Caco-2 (cell line): Measurements from ENCODE around the gene ADGRL3. TPM values are rescaled to one million over a fixed set of nuclear protein-coding genes. Genes with fewer than 3 reads are reported as not detected.

Source experiments
- BruUV-seq: library from RNA; stranded (reverse); fragments of 400-500 nt; replicated peaks from 2 replicates; lab custom pipeline; 2021; lab: Mats Ljungman, UMichigan
- CTCF ChIA-PET: fragments of 300-600 bp; sonication (Branson Sonifier 250); formaldehyde crosslinking; loops from one replicate; lab custom pipeline; 2022; ENCODE audit warnings: antibody characterized with exemption; lab: Charles Lee
- POLR2A ChIA-PET: fragments of 300-600 bp; sonication (Branson Sonifier 250); formaldehyde crosslinking; loops from one replicate; lab custom pipeline; 2022; ENCODE audit warnings: antibody characterized with exemption; lab: Charles Lee
- DNase-seq, 2 experiments: peaks; one replicate each; pipeline versions ENCODE4 v3.0.0 to v3.0.0-alpha.2; 2020 to 2022
- H3K27me3 ChIP-seq: replicated peaks from 2 replicates; pipeline ENCODE4 v1.6.0; 2011; ENCODE audit warnings: low read length; ENCODE audit not compliant: control insufficient read depth, insufficient read depth
- H3K36me3 ChIP-seq: 2 replicates; pipeline ENCODE4 v1.5.1; 2011; ENCODE audit warnings: low read length; ENCODE audit not compliant: control insufficient read depth, insufficient read depth
- H3K4me1 ChIP-seq: fragments of 250-450 bp; sonication (Bioruptor Pico); 2 replicates; pipeline ENCODE4 v1.5.1; 2020; ENCODE audit warnings: mild to moderate bottlenecking
- H3K4me3 ChIP-seq: 2 replicates; pipeline ENCODE4 v1.5.1; 2011; ENCODE audit warnings: low read depth, mild to moderate bottlenecking, control low read depth, low read length
- H3K9me3 ChIP-seq: fragments of 250-450 bp; sonication (Bioruptor Pico); 2 replicates; pipeline ENCODE4 v1.5.1; 2020; ENCODE audit warnings: mild to moderate bottlenecking, moderate library complexity
- H3K27ac Mint-ChIP-seq: one replicate; pipeline ENCODE4 v1.8.0; 2022; ENCODE audit warnings: mixed read lengths; ENCODE audit not compliant: unreplicated experiment
- H3K27me3 Mint-ChIP-seq: one replicate; pipeline ENCODE4 v1.8.0; 2022; ENCODE audit warnings: mixed read lengths; ENCODE audit not compliant: insufficient read depth, unreplicated experiment
- H3K36me3 Mint-ChIP-seq: one replicate; pipeline ENCODE4 v1.8.0; 2022; ENCODE audit warnings: mild to moderate bottlenecking, mixed read lengths; ENCODE audit not compliant: insufficient read depth, unreplicated experiment
- H3K4me1 Mint-ChIP-seq: one replicate; pipeline ENCODE4 v1.8.0; 2022; ENCODE audit warnings: low read depth, mixed read lengths; ENCODE audit not compliant: unreplicated experiment
- H3K4me3 Mint-ChIP-seq: one replicate; pipeline ENCODE4 v1.8.0; 2022; ENCODE audit warnings: mild to moderate bottlenecking, moderate library complexity, mixed read lengths; ENCODE audit not compliant: unreplicated experiment
- H3K9me3 Mint-ChIP-seq: one replicate; pipeline ENCODE4 v1.8.0; 2022; ENCODE audit warnings: mixed read lengths; ENCODE audit not compliant: unreplicated experiment
- CTCF ChIP-seq, 2 experiments: fragments of 200-600 bp in 1 of 2; IDR thresholded peaks; 1 replicate in 1 of 2; 2 replicates in 1 of 2; pipeline versions ENCODE4 v1.5.1 to v1.8.0; 2011 to 2022; ENCODE audit warnings: antibody characterized with exemption in 1 of 2, control low read depth in 1 of 2, inconsistent platforms in 1 of 2, low read depth in 1 of 2, low read length in 1 of 2, mild to moderate bottlenecking in 1 of 2, moderate library complexity in 1 of 2; ENCODE audit not compliant: insufficient read depth in 1 of 2, severe bottlenecking in 1 of 2, unreplicated experiment in 1 of 2
- intact Hi-C: fragments of 100-400 bp; cut with micrococcal nuclease; formaldehyde crosslinking; loops from one replicate; pipeline ENCODE4 v1.10.0; 2022; ENCODE audit not compliant: unreplicated experiment
- total RNA-seq: library from RNA; stranded (reverse); gene quantifications from 2 replicates; pipeline ENCODE4 v1.2.3, GENCODE V29; 2022

ADGRL3 gene
- total RNA-seq, 1 experiment from 2014 or later: 1.5 TPM

GRCh38 chr4:61406677-61407076 lies 206.6 kb downstream of the ADGRL3 start:
- CTCF ChIA-PET: no interaction called here
- no peaks in the 10 kb centered on the region for H3K4me1 Mint-ChIP-seq
- H3K4me3 ChIP-seq: no peak overlapping the region
- H3K4me1 ChIP-seq: no peaks in the 10 kb centered on the region
- no peak for DNase-seq
- no peak for TF ChIP-seq CTCF (IDR thresholded peaks at IDR 0.05; ENCODE audit: insufficient read depth in 1 of 2, low read depth in 1 of 2, low read length in 1 of 2, severe bottlenecking in 1 of 2, unreplicated experiment in 1 of 2)
- H3K36me3 ChIP-seq: no peaks in the 10 kb centered on the region
- H3K9me3 Mint-ChIP-seq: no peaks in the 10 kb centered on the region
- no TSS peak for BruUV-seq
- H3K27ac Mint-ChIP-seq: no peak overlapping the region
- no peaks in the 10 kb centered on the region for H3K27me3 Mint-ChIP-seq
- H3K9me3 ChIP-seq: no peaks in the 10 kb centered on the region
- H3K36me3 Mint-ChIP-seq: no peaks in the 10 kb centered on the region
- H3K4me3 Mint-ChIP-seq: no peak overlapping the region
- intact Hi-C loops: no loop called here
- POLR2A ChIA-PET: no interaction called here
- no peaks in the 10 kb centered on the region for H3K27me3 ChIP-seq

GRCh38 chr4:61407642-61408618 lies 207.8 kb downstream of the ADGRL3 start:
- no TSS peak for BruUV-seq
- Mint-ChIP-seq H3K27me3 (no peaks in the 10 kb centered on the region), H3K36me3 (no peaks in the 10 kb centered on the region), H3K27ac (no peak overlapping the region), H3K9me3 (no peaks in the 10 kb centered on the region), H3K4me3 (no peak overlapping the region), H3K4me1 (no peaks in the 10 kb centered on the region)
- no peaks in the 10 kb centered on the region for H3K4me1 ChIP-seq
- H3K9me3 ChIP-seq: no peaks in the 10 kb centered on the region
- H3K36me3 ChIP-seq: no peaks in the 10 kb centered on the region
- no peak for DNase-seq
- no peaks in the 10 kb centered on the region for H3K27me3 ChIP-seq
- TF ChIP-seq CTCF (IDR thresholded peaks at IDR 0.05; ENCODE audit: insufficient read depth in 1 of 2, low read depth in 1 of 2, low read length in 1 of 2, severe bottlenecking in 1 of 2, unreplicated experiment in 1 of 2): no peak
- intact Hi-C loops: no loop called here
- ChIA-PET CTCF (no interaction called here), POLR2A (no interaction called here)
- no peak overlapping the region for H3K4me3 ChIP-seq

GRCh38 chr4:61408861-61409260 lies 208.7 kb downstream of the ADGRL3 start:
- H3K9me3 ChIP-seq: no peaks in the 10 kb centered on the region
- Mint-ChIP-seq H3K27me3 (no peaks in the 10 kb centered on the region), H3K4me3 (no peak overlapping the region), H3K4me1 (no peaks in the 10 kb centered on the region), H3K9me3 (no peaks in the 10 kb centered on the region), H3K36me3 (no peaks in the 10 kb centered on the region), H3K27ac (no peak overlapping the region)
- intact Hi-C loops: no loop called here
- no peak for DNase-seq
- H3K36me3 ChIP-seq: no peaks in the 10 kb centered on the region
- no peak for TF ChIP-seq CTCF (IDR thresholded peaks at IDR 0.05; ENCODE audit: insufficient read depth in 1 of 2, low read depth in 1 of 2, low read length in 1 of 2, severe bottlenecking in 1 of 2, unreplicated experiment in 1 of 2)
- no peaks in the 10 kb centered on the region for H3K27me3 ChIP-seq
- ChIA-PET CTCF (no interaction called here), POLR2A (no interaction called here)
- no peaks in the 10 kb centered on the region for H3K4me1 ChIP-seq
- no TSS peak for BruUV-seq
- no peak overlapping the region for H3K4me3 ChIP-seq
